Measurements from ENCODE around the gene SLC22A1.

SLC22A1 gene

GRCh38 chr6:160146454-160147145 is 25.0 kb downstream of the SLC22A1 start:
- TF ChIP-seq ZBTB7A (IDR thresholded peaks at IDR 0.05; ENCODE audit: low read depth) (no peak), TAF1 (IDR thresholded peaks at IDR 0.05; ENCODE audit: low read depth) (no peak), TCF12 (IDR thresholded peaks at IDR 0.05; ENCODE audit: low read depth) (no peak), REST (IDR thresholded peaks at IDR 0.05; ENCODE audit: low read depth) (no peak), MAX (IDR thresholded peaks at IDR 0.05) (no peak)

GRCh38 chr6:160147146-160147536 is 25.5 kb downstream of the SLC22A1 start:
- TF ChIP-seq YY1 (IDR thresholded peaks at IDR 0.05; ENCODE audit: low read depth): no peak
- no peak for TF ChIP-seq ZBTB7A (IDR thresholded peaks at IDR 0.05; ENCODE audit: low read depth)
- no peak for TF ChIP-seq REST (IDR thresholded peaks at IDR 0.05; ENCODE audit: low read depth)
- no peak for TF ChIP-seq FOXM1 (IDR thresholded peaks at IDR 0.05; ENCODE audit: borderline replicate concordance, low read depth)
- TF ChIP-seq NFIC (IDR thresholded peaks at IDR 0.05): no peak
- TF ChIP-seq USF1 (IDR thresholded peaks at IDR 0.05): no peak
- TF ChIP-seq CREB1 (IDR thresholded peaks at IDR 0.05; ENCODE audit: low read depth): no peak
- TF ChIP-seq TAF1 (IDR thresholded peaks at IDR 0.05; ENCODE audit: low read depth): no peak
- TF ChIP-seq CEBPB (IDR thresholded peaks at IDR 0.05): no peak
- no peak for TF ChIP-seq TEAD4 (IDR thresholded peaks at IDR 0.05)
- no peak for TF ChIP-seq EP300 (IDR thresholded peaks at IDR 0.05; ENCODE audit: borderline replicate concordance)

- TF ChIP-seq CEBPB (IDR thresholded peaks at IDR 0.05) (no peak), TAF1 (IDR thresholded peaks at IDR 0.05; ENCODE audit: low read depth) (no peak), CREB1 (IDR thresholded peaks at IDR 0.05; ENCODE audit: low read depth) (no peak), USF1 (IDR thresholded peaks at IDR 0.05) (no peak), RAD21 (IDR thresholded peaks at IDR 0.05; ENCODE audit: low read depth) (no peak), EP300 (IDR thresholded peaks at IDR 0.05; ENCODE audit: borderline replicate concordance) (no peak), TCF12 (IDR thresholded peaks at IDR 0.05; ENCODE audit: low read depth) (no peak), REST (IDR thresholded peaks at IDR 0.05; ENCODE audit: low read depth) (no peak), EGR1 (IDR thresholded peaks at IDR 0.05) (no peak), ZBTB7A (IDR thresholded peaks at IDR 0.05; ENCODE audit: low read depth) (no peak), FOXM1 (IDR thresholded peaks at IDR 0.05; ENCODE audit: borderline replicate concordance, low read depth) (no peak), NFIC (IDR thresholded peaks at IDR 0.05) (no peak), MAX (IDR thresholded peaks at IDR 0.05) (no peak)
Observed at GRCh38 chr6:160154471-160154870, 32.9 kb downstream of the SLC22A1 start.

- TF ChIP-seq RAD21 (IDR thresholded peaks at IDR 0.05; ENCODE audit: low read depth) (no peak), MAX (IDR thresholded peaks at IDR 0.05) (no peak), USF1 (IDR thresholded peaks at IDR 0.05) (no peak), ZBTB7A (IDR thresholded peaks at IDR 0.05; ENCODE audit: low read depth) (no peak), NFIC (IDR thresholded peaks at IDR 0.05) (no peak), TEAD4 (IDR thresholded peaks at IDR 0.05) (no peak), TCF12 (IDR thresholded peaks at IDR 0.05; ENCODE audit: low read depth) (no peak)
Observed at GRCh38 chr6:160156842-160157241, 35.2 kb downstream of the SLC22A1 start.

All from Ishikawa (cell line).